ENCODE measurements around the gene TRPV5.

The TRPV5 gene

GRCh38 chr7:142868188-142868985 lies 65.2 kb downstream of the TRPV5 start:
- DNase-seq, result no peak

GRCh38 chr7:142867398-142868187 lies 66.0 kb downstream of the TRPV5 start:
- no peak for DNase-seq

GRCh38 chr7:142867097-142867378 lies 66.5 kb downstream of the TRPV5 start:
- DNase-seq, result no peak

GRCh38 chr7:142866361-142867096 lies 67.0 kb downstream of the TRPV5 start:
- DNase-seq, result no peak

GRCh38 chr7:142865766-142866165 lies 67.8 kb downstream of the TRPV5 start:
- DNase-seq, result no peak

- DNase-seq, result no peak
Measured at GRCh38 chr7:142864980-142865747, 68.4 kb downstream of the TRPV5 start.

GRCh38 chr7:142863891-142864685 lies 69.5 kb downstream of the TRPV5 start:
- DNase-seq, result no peak

GRCh38 chr7:142862786-142863400 lies 70.7 kb downstream of the TRPV5 start:
- DNase-seq, result no peak

GRCh38 chr7:142862351-142862750 lies 71.2 kb downstream of the TRPV5 start:
- no peak for DNase-seq

- DNase-seq, result no peak
Measured at GRCh38 chr7:142860968-142861367, 72.6 kb downstream of the TRPV5 start.

GRCh38 chr7:142859829-142860228 lies 73.7 kb downstream of the TRPV5 start:
- no peak for DNase-seq

GRCh38 chr7:142859411-142859810 lies 74.1 kb downstream of the TRPV5 start:
- DNase-seq, result no peak
